ENCODE results near the gene SLC26A5. TPM values are rescaled to one million over a fixed set of nuclear protein-coding genes. Genes with fewer than 3 reads are reported as not detected.
A peak's percentile ranks its signal among the peaks of the same experiment; 100 is the strongest.
"Not testable (repeated sequence)": the region's sequence is repeated elsewhere in the genome, so short reads cannot be mapped to it uniquely, and the experiment has no call there.

The SLC26A5 gene
- total and polyA plus RNA-seq, 8 donors, result 0.08 to 4.6 (median 0.52) TPM; not detected in 2

GRCh38 chr7:103412151-103412550 is 33.9 kb downstream of the SLC26A5 start:
- Histone ChIP-seq H3K36me3 (no peaks in the 10 kb centered on the region), H3K27me3 (no peaks in the 10 kb centered on the region), H3K4me1 (peaks cover 0 to under 1% (median 0%) of the 10 kb centered on the region in 4 donors), H3K4me3 (no peak overlapping the region), H3K27ac (no peak overlapping the region), H3K9me3 (no peaks in the 10 kb centered on the region)
- intact Hi-C loops (cut with DNase I; ENCODE audit: low total_unique reads), result no loop called here
- TF ChIP-seq POLR2AphosphoS5 (IDR thresholded peaks at IDR 0.05), result no peak
- no peak for TF ChIP-seq EP300 (IDR thresholded peaks at IDR 0.05)
- TF ChIP-seq, protein P1, sequence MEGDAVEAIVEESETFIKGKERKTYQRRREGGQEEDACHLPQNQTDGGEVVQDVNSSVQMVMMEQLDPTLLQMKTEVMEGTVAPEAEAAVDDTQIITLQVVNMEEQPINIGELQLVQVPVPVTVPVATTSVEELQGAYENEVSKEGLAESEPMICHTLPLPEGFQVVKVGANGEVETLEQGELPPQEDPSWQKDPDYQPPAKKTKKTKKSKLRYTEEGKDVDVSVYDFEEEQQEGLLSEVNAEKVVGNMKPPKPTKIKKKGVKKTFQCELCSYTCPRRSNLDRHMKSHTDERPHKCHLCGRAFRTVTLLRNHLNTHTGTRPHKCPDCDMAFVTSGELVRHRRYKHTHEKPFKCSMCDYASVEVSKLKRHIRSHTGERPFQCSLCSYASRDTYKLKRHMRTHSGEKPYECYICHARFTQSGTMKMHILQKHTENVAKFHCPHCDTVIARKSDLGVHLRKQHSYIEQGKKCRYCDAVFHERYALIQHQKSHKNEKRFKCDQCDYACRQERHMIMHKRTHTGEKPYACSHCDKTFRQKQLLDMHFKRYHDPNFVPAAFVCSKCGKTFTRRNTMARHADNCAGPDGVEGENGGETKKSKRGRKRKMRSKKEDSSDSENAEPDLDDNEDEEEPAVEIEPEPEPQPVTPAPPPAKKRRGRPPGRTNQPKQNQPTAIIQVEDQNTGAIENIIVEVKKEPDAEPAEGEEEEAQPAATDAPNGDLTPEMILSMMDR (IDR thresholded peaks at IDR 0.05), result no peak
- TF ChIP-seq POLR2A (IDR thresholded peaks at IDR 0.05), result no peak
- 86 to 98% (median 90%) methylated on average over 1 of the region's 1 CpG for WGBS, 5 donors
- no peak for DNase-seq

GRCh38 chr7:103405789-103406613 is 40.0 kb downstream of the SLC26A5 start:
- H3K27me3 ChIP-seq; H3K27ac ChIP-seq; intact Hi-C loops (cut with DNase I; ENCODE audit: low total_unique reads); H3K4me1 ChIP-seq; H3K36me3 ChIP-seq; H3K4me3 ChIP-seq; H3K9me3 ChIP-seq; DNase-seq: not testable (repeated sequence)
- 54 to 67% (median 60%) methylated on average over 5 to 7 of the region's 7 CpGs for WGBS, 5 donors

DNA sequence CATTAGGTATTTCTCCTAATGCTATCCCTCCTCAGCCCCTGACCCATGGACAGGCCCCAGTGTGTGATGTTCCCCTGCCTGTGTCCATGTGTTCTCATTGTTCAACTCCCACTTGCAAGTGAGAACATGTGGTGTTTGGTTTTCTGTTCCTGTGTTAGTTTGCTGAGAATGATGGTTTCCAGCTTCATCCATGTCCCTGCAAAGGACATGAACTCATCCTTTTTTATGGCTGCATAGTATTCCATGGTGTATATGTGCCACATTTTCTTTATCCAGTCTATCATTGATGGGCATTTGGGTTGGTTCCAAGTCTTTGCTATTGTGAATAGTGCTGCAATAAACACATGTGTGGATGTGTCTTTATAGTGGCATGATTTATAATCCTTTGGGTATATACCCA is 46.3 kb downstream of the SLC26A5 start:
- H3K4me3 ChIP-seq; H3K27me3 ChIP-seq; intact Hi-C loops (cut with DNase I; ENCODE audit: low total_unique reads); H3K9me3 ChIP-seq; H3K27ac ChIP-seq; DNase-seq; H3K36me3 ChIP-seq: not testable (repeated sequence)
- H3K4me1 ChIP-seq, result peaks cover 0 to 11% (median 0%) of the 10 kb centered on the region in 4 donors

- Histone ChIP-seq H3K27ac (no peak overlapping the region), H3K9me3 (no peaks in the 10 kb centered on the region), H3K4me1 (peaks cover 0 to 15% (median 3%) of the 10 kb centered on the region in 4 donors), H3K27me3 (no peaks in the 10 kb centered on the region), H3K4me3 (no peak overlapping the region), H3K36me3 (no peaks in the 10 kb centered on the region)
- 28 to 61% (median 34%) methylated on average over 2 of the region's 2 CpGs for WGBS, 5 donors
- DNase-seq, result peak in 1 of 2 donors; percentile 10
- intact Hi-C loops (cut with DNase I; ENCODE audit: low total_unique reads), result no loop called here
- TF ChIP-seq, protein P1 (IDR thresholded peaks at IDR 0.05), result no peak
- TF ChIP-seq EP300 (IDR thresholded peaks at IDR 0.05) (no peak), POLR2A (IDR thresholded peaks at IDR 0.05) (no peak), POLR2AphosphoS5 (IDR thresholded peaks at IDR 0.05) (no peak)
Observed at GRCh38 chr7:103398483-103399127, 47.4 kb downstream of the SLC26A5 start.

DNA sequence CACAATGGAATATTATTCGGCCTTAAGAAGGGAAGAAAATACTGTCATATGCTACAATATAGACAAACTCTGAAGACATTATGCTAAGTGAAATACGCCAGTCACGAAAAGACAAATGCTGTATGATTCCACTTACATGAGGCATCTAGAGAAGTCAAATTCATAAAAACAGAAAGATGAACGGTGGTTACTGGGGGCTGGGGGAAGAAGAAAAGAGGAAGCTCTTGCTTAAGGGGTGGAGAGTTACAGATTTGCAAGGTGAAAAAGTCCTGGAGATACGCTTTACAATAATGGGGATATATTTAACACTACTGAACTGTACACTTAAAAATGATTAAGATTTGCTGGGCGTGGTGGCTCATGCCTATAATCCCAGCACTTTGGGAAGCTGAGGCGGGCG is 49.5 kb downstream of the SLC26A5 start:
- H3K4me1 ChIP-seq, result peaks cover 0 to 26% (median 7%) of the 10 kb centered on the region in 4 donors
- no peaks in the 10 kb centered on the region for H3K9me3 ChIP-seq
- no peaks in the 10 kb centered on the region for H3K27me3 ChIP-seq
- TF ChIP-seq POLR2AphosphoS5 (IDR thresholded peaks at IDR 0.05) (no peak), POLR2A (IDR thresholded peaks at IDR 0.05) (no peak), EP300 (IDR thresholded peaks at IDR 0.05) (no peak)
- TF ChIP-seq, protein P1 (IDR thresholded peaks at IDR 0.05), result no peak
- H3K4me3 ChIP-seq, result no peak overlapping the region
- no peak overlapping the region for H3K27ac ChIP-seq
- WGBS, 5 donors, result 64 to 77% (median 73%) methylated on average over 8 of the region's 8 CpGs
- intact Hi-C loops (cut with DNase I; ENCODE audit: low total_unique reads), result no loop called here
- no peaks in the 10 kb centered on the region for H3K36me3 ChIP-seq
- DNase-seq, result no peak

Data from stomach (tissue), 9 donors.